Measurements from ENCODE around the gene ABO.

DNA sequence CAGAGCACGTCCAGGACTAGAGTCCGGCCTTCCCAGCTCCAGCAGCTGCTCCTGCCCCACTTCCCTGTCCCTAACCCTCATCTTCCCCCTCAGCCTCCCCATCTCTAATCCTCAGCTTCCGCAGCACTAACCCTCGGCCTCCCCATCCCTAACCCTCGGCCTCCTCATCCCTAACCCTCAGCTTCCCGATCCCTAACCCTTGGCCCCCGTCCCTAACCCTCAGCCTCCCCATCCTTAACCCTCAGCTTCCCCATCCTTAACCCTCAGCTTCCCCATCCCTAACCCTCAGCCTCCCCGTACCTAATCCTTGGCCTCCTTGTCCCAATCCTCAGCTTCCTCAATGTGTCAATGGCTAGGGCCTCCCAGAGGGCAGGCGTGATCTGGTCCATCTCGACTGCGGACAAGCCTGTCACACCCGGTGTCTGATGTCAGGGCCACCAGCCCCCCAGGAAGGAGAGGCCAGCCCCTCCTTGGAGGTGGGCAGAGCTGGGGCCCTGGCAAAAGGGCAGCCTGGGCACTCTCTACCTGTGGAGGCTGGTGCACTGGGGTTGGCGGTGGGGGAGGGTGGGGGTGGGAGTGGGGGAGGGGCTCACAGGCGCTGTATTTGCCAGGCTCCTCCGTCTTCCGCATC is 67.3 kb downstream of the ABO start:
- TF ChIP-seq EGR1 (IDR thresholded peaks at IDR 0.05) (no peak), FOXM1 (IDR thresholded peaks at IDR 0.05; ENCODE audit: borderline replicate concordance, low read depth) (no peak), EP300 (IDR thresholded peaks at IDR 0.05; ENCODE audit: borderline replicate concordance) (no peak), CREB1 (IDR thresholded peaks at IDR 0.05; ENCODE audit: low read depth) (no peak), TAF1 (IDR thresholded peaks at IDR 0.05; ENCODE audit: low read depth) (no peak), TEAD4 (IDR thresholded peaks at IDR 0.05) (no peak), YY1 (IDR thresholded peaks at IDR 0.05; ENCODE audit: low read depth) (no peak)
- TF ChIP-seq, protein P1, sequence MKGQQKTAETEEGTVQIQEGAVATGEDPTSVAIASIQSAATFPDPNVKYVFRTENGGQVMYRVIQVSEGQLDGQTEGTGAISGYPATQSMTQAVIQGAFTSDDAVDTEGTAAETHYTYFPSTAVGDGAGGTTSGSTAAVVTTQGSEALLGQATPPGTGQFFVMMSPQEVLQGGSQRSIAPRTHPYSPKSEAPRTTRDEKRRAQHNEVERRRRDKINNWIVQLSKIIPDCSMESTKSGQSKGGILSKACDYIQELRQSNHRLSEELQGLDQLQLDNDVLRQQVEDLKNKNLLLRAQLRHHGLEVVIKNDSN (IDR thresholded peaks at IDR 0.05), result no peak
